Upper lobe of right lung (tissue), 1 donor: ENCODE results near the gene DNHD1. TPM values are rescaled to one million over a fixed set of nuclear protein-coding genes. Genes with fewer than 3 reads are reported as not detected.

Experiments
- ATAC-seq: fragments of 200-7000 bp; cut with Tn5 transposase; one replicate; pipeline ENCODE4 v1.9.1; 2020; ENCODE audit warnings: mild to moderate bottlenecking, moderate library complexity
- DNase-seq: peaks from one replicate; pipeline ENCODE4 v3.0.0-alpha.2; 2020
- H3K27ac ChIP-seq: fragments of 200-600 bp; one replicate; pipeline ENCODE4 v1.8.0; 2022
- H3K27me3 ChIP-seq: fragments of 200-600 bp; one replicate; pipeline ENCODE4 v1.8.0; 2022; ENCODE audit warnings: mild to moderate bottlenecking
- H3K36me3 ChIP-seq: fragments of 200-600 bp; one replicate; pipeline ENCODE4 v1.8.0; 2022
- H3K4me1 ChIP-seq: fragments of 200-600 bp; one replicate; pipeline ENCODE4 v1.8.0; 2022
- H3K4me3 ChIP-seq: fragments of 200-600 bp; one replicate; pipeline ENCODE4 v1.8.0; 2022; ENCODE audit warnings: mild to moderate bottlenecking
- H3K9me3 ChIP-seq: fragments of 200-600 bp; one replicate; pipeline ENCODE4 v1.8.0; 2022
- intact Hi-C: fragments of 100-400 bp; cut with DNase I; formaldehyde crosslinking; loops from one replicate; pipeline ENCODE4 v1.11.0; 2022
- total RNA-seq: library from RNA; stranded (reverse); fragmentation: NEBNext Ultra II Directional; extraction: Animal tissue kit (Norgen Biotek cat#: 25700); gene quantifications from one replicate; pipeline ENCODE4 v1.2.1, GENCODE V29; 2021
- TF ChIP-seq, protein P1 (sequence below): fragments of 200-600 bp; IDR thresholded peaks from one replicate; pipeline ENCODE4 v1.8.0; 2022; ENCODE audit warnings: antibody characterized with exemption
- donor health status: DM: no; HTN: yes; CAD: no; lungs with severe emphysema.

The DNHD1 gene
- total RNA-seq, 1 donor from 2014 or later, result 14.5 TPM

DNA sequence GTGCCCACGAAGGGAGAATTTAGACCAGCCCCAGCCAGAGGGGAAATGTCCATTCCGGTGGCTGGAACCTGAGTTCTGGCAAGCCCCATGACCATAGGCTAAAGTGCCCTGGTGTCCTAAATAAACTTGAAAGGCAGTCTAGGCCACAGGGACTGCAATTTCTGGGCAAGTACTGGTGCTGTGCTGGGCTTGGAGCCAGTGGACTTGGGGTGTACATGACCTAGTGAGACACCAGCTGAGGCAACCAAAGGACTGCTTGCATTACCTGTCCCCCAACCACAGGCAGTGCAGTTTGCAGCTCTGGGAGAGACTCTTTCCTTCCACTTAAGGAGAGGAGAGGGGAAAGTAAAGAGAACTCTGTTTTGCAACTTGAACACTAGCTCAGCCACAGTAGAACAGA, 82.6 kb downstream of the DNHD1 start:
- DNase-seq (no peak), ATAC-seq (no peak)
- intact Hi-C loops, result no loop called here
- peaks cover 12% of the 10 kb centered on the region for H3K9me3 ChIP-seq
- H3K4me3 ChIP-seq, result no peak overlapping the region
- H3K36me3 ChIP-seq, result no peaks in the 10 kb centered on the region
- H3K27me3 ChIP-seq, result no peaks in the 10 kb centered on the region
- H3K4me1 ChIP-seq, result peaks cover 6% of the 10 kb centered on the region
- no peak overlapping the region for H3K27ac ChIP-seq
- TF ChIP-seq, protein P1, sequence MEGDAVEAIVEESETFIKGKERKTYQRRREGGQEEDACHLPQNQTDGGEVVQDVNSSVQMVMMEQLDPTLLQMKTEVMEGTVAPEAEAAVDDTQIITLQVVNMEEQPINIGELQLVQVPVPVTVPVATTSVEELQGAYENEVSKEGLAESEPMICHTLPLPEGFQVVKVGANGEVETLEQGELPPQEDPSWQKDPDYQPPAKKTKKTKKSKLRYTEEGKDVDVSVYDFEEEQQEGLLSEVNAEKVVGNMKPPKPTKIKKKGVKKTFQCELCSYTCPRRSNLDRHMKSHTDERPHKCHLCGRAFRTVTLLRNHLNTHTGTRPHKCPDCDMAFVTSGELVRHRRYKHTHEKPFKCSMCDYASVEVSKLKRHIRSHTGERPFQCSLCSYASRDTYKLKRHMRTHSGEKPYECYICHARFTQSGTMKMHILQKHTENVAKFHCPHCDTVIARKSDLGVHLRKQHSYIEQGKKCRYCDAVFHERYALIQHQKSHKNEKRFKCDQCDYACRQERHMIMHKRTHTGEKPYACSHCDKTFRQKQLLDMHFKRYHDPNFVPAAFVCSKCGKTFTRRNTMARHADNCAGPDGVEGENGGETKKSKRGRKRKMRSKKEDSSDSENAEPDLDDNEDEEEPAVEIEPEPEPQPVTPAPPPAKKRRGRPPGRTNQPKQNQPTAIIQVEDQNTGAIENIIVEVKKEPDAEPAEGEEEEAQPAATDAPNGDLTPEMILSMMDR, result no peak

DNA sequence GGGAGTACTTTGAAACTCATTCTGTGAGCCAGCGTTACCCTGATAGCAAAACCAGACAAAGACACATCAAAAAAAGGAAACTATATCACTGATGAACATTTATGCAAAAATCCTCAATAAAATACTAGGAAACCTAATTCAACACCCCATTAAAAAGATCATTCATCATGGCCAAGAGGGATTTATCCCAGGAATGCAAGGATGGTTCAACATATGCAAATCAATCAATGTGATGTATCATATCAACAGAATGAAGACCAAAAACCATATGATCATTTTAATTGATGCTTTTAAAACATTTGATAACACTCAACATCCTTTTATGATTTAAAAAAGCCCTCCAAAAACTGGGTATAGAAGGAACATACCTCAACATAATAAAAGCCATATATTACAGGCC, 86.5 kb downstream of the DNHD1 start:
- Histone ChIP-seq H3K27me3 (no peaks in the 10 kb centered on the region), H3K27ac (no peak overlapping the region), H3K9me3 (peaks cover 12% of the 10 kb centered on the region), H3K36me3 (no peaks in the 10 kb centered on the region), H3K4me1 (no peaks in the 10 kb centered on the region), H3K4me3 (no peak overlapping the region)
- DNase-seq (no peak), ATAC-seq (no peak)
- intact Hi-C loops, result no loop called here
- TF ChIP-seq, protein P1, result no peak

DNA sequence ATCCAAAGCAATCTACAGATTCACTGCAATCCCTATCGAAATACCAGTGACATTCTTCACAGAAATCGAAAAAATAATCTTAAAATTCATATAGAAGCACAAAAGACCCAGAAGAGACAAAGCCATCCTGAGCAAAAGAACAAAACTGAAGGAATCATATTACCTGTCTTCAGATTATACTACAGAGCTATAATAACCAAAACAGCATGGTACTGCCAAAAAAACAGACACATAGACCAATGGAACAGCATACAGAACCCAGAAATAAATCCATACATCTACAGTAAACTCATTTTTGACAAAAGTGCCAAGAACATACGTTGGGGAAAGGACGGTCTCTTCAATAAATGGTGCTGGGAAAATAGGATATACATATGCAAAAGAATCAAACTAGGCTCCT, 87.4 kb downstream of the DNHD1 start:
- no peaks in the 10 kb centered on the region for H3K4me1 ChIP-seq
- TF ChIP-seq, protein P1, result no peak
- ATAC-seq, result no peak
- intact Hi-C loops, result no loop called here
- H3K27me3 ChIP-seq, result no peaks in the 10 kb centered on the region
- no peaks in the 10 kb centered on the region for H3K36me3 ChIP-seq
- no peak for DNase-seq
- H3K27ac ChIP-seq, result no peak overlapping the region
- H3K9me3 ChIP-seq, result peaks cover 12% of the 10 kb centered on the region
- no peak overlapping the region for H3K4me3 ChIP-seq

DNA sequence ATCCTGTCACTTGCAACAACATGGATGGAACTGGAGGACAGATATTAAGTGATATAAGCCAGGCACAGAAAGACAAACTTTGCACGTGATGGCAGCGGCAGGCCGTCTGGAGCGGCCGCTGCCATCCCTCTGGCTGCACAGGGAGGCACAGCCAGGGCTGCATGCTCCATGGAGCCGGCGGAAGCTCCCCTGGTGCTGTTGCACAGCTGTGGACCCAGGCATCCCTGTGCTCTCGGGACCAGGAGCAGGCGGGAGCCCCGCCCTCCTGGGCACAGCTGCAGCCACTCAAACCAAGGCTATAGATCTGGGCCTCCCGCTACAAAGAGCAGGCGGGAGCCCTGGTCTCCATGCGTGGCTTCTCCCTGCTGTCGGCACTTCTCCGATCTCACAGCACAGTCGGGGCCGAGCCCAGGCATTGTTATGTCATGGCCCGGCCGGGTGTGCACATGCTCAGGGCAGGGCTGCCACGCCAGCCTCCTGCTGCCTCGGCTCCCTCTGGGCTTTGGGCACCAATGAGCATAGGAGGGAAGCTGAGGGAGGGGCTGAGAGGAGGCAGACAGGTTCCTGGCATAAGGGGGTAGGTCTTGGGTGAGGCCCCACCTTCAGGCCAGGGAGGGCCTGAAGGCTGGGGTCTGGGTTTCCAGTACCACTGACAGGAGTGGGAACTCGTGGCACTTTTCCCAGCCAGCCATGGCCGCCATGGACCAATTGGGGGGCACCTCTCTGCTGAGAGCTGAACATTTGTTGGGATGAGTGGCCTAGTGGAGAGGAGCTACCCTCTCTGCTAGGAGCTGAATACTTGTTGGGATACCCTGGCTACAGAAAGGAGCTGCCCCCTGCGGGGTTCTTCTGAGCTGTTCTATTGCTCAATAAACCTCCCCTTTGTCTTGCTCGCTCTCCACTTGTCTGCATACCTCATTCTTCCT, 89.6 kb downstream of the DNHD1 start:
- Histone ChIP-seq H3K9me3 (peaks cover 12% of the 10 kb centered on the region), H3K36me3 (peaks cover under 1% of the 10 kb centered on the region), H3K4me1 (no peaks in the 10 kb centered on the region), H3K27ac (no peak overlapping the region), H3K27me3 (no peaks in the 10 kb centered on the region), H3K4me3 (no peak overlapping the region)
- TF ChIP-seq, protein P1, result no peak
- intact Hi-C loops, result no loop called here
- ATAC-seq (peak; percentile 26), DNase-seq (no peak)

DNA sequence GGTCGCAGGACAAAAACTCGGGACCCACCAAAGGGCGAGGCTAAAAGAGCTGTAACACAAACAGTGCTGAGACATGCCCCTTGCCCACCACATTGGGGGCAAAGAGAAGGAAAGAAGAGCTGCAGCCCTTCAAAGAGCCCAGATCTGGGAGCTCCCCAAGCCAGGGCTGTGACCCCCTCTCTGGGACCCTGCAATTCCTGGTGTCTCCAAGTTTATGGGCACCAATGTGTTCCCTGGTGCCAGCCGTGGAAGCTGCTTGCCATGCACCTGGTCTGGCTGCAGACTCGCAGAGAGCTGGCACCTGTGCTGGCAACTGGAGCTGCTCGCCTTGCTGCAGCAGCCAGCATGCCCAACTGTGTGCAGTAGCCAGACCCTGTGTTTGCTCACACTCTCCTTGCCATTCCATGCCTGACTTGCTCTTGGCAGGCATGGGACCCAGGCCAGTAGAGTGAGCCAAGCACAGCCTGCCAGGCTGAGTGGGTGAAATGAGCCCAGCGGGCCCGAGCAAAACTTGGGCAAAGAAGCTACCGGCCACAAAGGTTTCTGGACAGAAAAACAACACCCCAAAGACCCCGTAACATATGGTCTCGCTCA, 90.4 kb downstream of the DNHD1 start:
- intact Hi-C loops, result no loop called here
- H3K4me1 ChIP-seq, result no peaks in the 10 kb centered on the region
- TF ChIP-seq, protein P1, result no peak
- peaks cover 5% of the 10 kb centered on the region for H3K36me3 ChIP-seq
- ATAC-seq (peak; percentile 58), DNase-seq (no peak)
- H3K27me3 ChIP-seq, result no peaks in the 10 kb centered on the region
- no peak overlapping the region for H3K27ac ChIP-seq
- peaks cover 12% of the 10 kb centered on the region for H3K9me3 ChIP-seq
- H3K4me3 ChIP-seq, result no peak overlapping the region
